ENCODE results near the gene MYRFL. TPM values are rescaled to one million over a fixed set of nuclear protein-coding genes. Genes with fewer than 3 reads are reported as not detected.

MYRFL gene
- polyA plus RNA-seq, 1 of the 3 experiments (the other 2 are of a cell fraction) = not detected

DNA sequence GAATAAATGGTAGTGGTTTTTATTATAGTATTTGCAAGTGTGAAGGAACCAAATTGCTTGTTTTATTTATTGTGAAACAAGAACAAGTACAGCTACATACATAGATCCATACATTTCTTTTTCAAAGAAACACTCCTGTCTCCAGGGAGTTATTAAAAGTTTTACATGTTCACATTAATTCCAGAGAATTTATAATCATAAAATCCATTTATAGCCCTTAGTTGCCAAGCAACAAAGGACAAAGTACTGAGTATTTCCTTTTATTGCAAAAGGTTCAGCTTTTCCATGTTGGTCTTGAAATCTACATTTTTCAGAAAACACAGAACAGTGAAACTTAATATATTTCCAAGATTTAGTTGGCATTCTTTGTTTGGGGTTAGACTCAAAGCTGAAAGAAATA lies 9.5 kb downstream of the MYRFL start:
- H3K4me2 ChIP-seq = no peak overlapping the region
- no peak overlapping the region for H3K4me3 ChIP-seq (ENCODE audit: low read depth in 2 of 2, low read length in 1 of 2)
- CTCF ChIA-PET = interaction anchor here (1.1 kb wide), 1 partner anchor 17 kb away, joined by 4 read pairs; no protein-coding TSS in a partner anchor
- H3K27me3 ChIP-seq (ENCODE audit: insufficient read depth) = no peaks in the 10 kb centered on the region
- no peaks in the 10 kb centered on the region for H4K20me1 ChIP-seq (ENCODE audit: insufficient read depth)
- H3K79me2 ChIP-seq (ENCODE audit: insufficient read depth) = no peaks in the 10 kb centered on the region
- TF ChIP-seq GABPA (IDR thresholded peaks at IDR 0.05; ENCODE audit: low read depth) = no peak
- TF ChIP-seq NFIC (IDR thresholded peaks at IDR 0.05; ENCODE audit: borderline replicate concordance) = no peak
- TF ChIP-seq, protein P1, sequence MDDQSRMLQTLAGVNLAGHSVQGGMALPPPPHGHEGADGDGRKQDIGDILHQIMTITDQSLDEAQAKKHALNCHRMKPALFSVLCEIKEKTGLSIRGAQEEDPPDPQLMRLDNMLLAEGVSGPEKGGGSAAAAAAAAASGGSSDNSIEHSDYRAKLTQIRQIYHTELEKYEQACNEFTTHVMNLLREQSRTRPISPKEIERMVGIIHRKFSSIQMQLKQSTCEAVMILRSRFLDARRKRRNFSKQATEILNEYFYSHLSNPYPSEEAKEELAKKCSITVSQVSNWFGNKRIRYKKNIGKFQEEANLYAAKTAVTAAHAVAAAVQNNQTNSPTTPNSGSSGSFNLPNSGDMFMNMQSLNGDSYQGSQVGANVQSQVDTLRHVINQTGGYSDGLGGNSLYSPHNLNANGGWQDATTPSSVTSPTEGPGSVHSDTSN (IDR thresholded peaks at IDR 0.05) = no peak
- TF ChIP-seq, protein P2, sequence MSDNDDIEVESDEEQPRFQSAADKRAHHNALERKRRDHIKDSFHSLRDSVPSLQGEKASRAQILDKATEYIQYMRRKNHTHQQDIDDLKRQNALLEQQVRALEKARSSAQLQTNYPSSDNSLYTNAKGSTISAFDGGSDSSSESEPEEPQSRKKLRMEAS (IDR thresholded peaks at IDR 0.05; ENCODE audit: low read depth) = no peak
- TF ChIP-seq, protein P3, sequence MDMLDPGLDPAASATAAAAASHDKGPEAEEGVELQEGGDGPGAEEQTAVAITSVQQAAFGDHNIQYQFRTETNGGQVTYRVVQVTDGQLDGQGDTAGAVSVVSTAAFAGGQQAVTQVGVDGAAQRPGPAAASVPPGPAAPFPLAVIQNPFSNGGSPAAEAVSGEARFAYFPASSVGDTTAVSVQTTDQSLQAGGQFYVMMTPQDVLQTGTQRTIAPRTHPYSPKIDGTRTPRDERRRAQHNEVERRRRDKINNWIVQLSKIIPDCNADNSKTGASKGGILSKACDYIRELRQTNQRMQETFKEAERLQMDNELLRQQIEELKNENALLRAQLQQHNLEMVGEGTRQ (IDR thresholded peaks at IDR 0.05; ENCODE audit: borderline replicate concordance, low read depth, low read length) = no peak
- POLR2A ChIA-PET = no interaction called here
- H3K9ac ChIP-seq = no peak overlapping the region
- H3K9me3 ChIP-seq = no peaks in the 10 kb centered on the region
- H3K27ac ChIP-seq (ENCODE audit: low read depth in 2 of 2, low read length in 1 of 2) = no peak overlapping the region
- H2AFZ ChIP-seq (ENCODE audit: low read depth) = no peak overlapping the region
- no peaks in the 10 kb centered on the region for H3K9me2 ChIP-seq
- no peak for DNase-seq
- no peaks in the 10 kb centered on the region for H3F3A ChIP-seq (replicated peaks; ENCODE audit: insufficient read depth)
- no peaks in the 10 kb centered on the region for H3K36me3 ChIP-seq (replicated peaks in 1 of 2; ENCODE audit: control insufficient read depth in 1 of 2, insufficient read depth in 2 of 2, low read length in 1 of 2)
- no peaks in the 10 kb centered on the region; a peak in 1 of 4 replicates for H3K4me1 ChIP-seq (ENCODE audit: control insufficient read depth in 1 of 2, insufficient read depth in 2 of 2, low read depth in 1 of 2, low read length in 1 of 2)

DNA sequence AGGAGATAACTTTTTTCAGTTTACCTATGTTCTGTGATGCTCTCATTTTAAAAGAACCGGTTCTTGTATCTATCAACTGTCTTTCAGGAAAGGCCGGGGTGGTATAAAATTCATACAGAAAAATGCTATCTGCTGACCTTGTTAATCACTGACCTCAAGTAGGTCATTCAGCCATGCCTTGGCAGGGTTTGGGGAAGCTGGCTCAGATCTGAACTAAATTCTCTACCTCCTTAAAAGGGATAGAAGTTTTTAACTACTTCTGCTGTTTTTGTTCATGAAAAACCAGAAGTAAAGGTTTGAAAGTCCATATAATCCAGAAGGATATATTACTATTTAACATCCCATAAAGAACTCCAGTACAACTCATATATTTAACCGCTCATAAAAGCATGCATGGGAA lies 10.1 kb downstream of the MYRFL start:
- Histone ChIP-seq H3K9me3 (no peaks in the 10 kb centered on the region), H3K79me2 (ENCODE audit: insufficient read depth) (no peaks in the 10 kb centered on the region), H3K4me2 (no peak overlapping the region), H3K9me2 (no peaks in the 10 kb centered on the region), H4K20me1 (ENCODE audit: insufficient read depth) (no peaks in the 10 kb centered on the region), H3K27me3 (ENCODE audit: insufficient read depth) (no peaks in the 10 kb centered on the region), H3K9ac (no peak overlapping the region), H2AFZ (ENCODE audit: low read depth) (no peak overlapping the region), H3K36me3 (replicated peaks in 1 of 2; ENCODE audit: control insufficient read depth in 1 of 2, insufficient read depth in 2 of 2, low read length in 1 of 2) (no peaks in the 10 kb centered on the region), H3F3A (replicated peaks; ENCODE audit: insufficient read depth) (no peaks in the 10 kb centered on the region), H3K27ac (ENCODE audit: low read depth in 2 of 2, low read length in 1 of 2) (no peak overlapping the region), H3K4me1 (ENCODE audit: control insufficient read depth in 1 of 2, insufficient read depth in 2 of 2, low read depth in 1 of 2, low read length in 1 of 2) (no peaks in the 10 kb centered on the region; a peak in 1 of 4 replicates), H3K4me3 (ENCODE audit: low read depth in 2 of 2, low read length in 1 of 2) (no peak overlapping the region)
- TF ChIP-seq SIN3A (IDR thresholded peaks at IDR 0.05; ENCODE audit: borderline replicate concordance, low read depth, low read length) = no peak
- TF ChIP-seq RFX5 (IDR thresholded peaks at IDR 0.05; ENCODE audit: low read length) = no peak
- TF ChIP-seq POLR2AphosphoS5 (IDR thresholded peaks at IDR 0.05; ENCODE audit: low read depth, low read length) = no peak
- TF ChIP-seq SMC3 (IDR thresholded peaks at IDR 0.05; ENCODE audit: low read depth, low read length) = no peak
- no peak for TF ChIP-seq TEAD4 (IDR thresholded peaks at IDR 0.05; ENCODE audit: borderline replicate concordance, insufficient read depth)
- TF ChIP-seq NRF1 (IDR thresholded peaks at IDR 0.05; ENCODE audit: low read depth, low read length) = no peak
- TF ChIP-seq, protein P2 (IDR thresholded peaks at IDR 0.05; ENCODE audit: low read depth) = no peak
- TF ChIP-seq YY1 (IDR thresholded peaks at IDR 0.05; ENCODE audit: low read depth) = no peak
- WGBS (ENCODE audit: low lambda C conversion rate) = 68% methylated on average over 3 of the region's 3 CpGs
- POLR2A ChIA-PET = no interaction called here
- no peak for DNase-seq
- CTCF ChIA-PET = interaction anchor here (1.0 to 1.1 kb wide), 2 partner anchors 17 to 45 kb away, joined by 3 to 4 read pairs; no protein-coding TSS in a partner anchor

Measured in SK-N-SH (cell line).